GM18867 (cell line): ENCODE data around the gene RFPL1.
"Not testable (repeated sequence)": the region's sequence is repeated elsewhere in the genome, so short reads cannot be mapped to it uniquely, and the experiment has no call there.

Experiments used
- ATAC-seq: cut with Tn5 transposase; IDR thresholded peaks from one replicate; pipeline ENCODE4 v1.9.1; 2021; ENCODE audit warnings: mild to moderate bottlenecking, moderate library complexity; ENCODE audit not compliant: unreplicated experiment

The RFPL1 gene

DNA sequence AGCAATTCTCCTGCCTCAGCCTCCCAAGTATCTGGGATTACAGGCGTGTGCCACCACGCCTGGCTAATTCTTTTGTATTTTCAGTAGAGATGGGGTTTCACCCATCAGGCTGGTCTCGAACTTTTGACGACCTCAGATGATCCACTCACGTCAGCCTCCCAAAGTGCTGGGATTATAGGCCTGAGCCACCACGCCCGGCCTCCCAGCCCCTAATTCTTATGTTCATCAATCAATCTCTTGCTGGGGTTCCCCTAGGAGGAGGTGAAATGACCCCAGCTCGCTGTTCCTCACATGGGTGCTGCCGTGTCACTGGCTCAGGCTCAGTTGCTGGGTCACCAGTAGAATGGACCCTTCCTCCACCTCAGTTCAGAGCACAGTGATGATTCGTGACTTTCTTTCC, at the start of gene RFPL1:
Gene RFPL1, plus strand, starts transcription at position 301 of the 400 bp plus-strand sequence.
- ATAC-seq = not testable (repeated sequence)

DNA sequence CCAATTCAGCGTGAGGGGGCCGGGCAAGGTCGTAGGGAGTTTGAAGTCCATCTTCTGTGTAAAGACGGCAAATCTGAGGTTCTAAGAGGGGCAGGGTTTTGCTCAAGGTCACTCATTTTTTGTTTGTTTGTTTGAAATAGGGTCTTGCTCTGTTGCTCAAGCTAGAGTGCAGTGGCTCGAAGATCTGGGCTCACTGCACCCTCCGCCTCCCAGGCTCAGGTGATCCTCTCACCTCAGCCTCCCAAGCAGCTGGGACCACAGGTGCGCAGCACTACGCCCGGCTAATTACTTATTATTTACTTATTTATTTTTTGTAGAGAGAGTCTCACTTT, 49.7 kb upstream of the RFPL1 start:
- peak; percentile 6 for ATAC-seq

DNA sequence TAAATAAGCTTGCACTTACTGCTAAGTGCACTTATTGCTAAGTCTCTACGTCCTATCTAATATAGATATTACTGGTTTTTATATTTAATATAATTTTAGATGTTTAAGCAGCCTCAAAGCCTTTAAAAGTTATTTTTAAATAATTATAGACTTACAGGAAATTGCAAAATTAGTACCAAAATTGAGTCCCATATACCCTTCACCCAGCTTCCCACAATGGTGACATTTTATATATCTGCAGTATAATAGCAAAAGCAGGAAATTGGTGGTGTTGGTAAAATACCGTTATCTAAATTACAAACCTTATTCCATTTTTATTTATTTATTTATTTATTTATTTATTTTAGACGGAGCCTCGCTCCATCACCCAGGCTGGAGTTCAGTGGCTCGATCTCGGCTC, 48.1 kb upstream of the RFPL1 start:
- no peak for ATAC-seq

DNA sequence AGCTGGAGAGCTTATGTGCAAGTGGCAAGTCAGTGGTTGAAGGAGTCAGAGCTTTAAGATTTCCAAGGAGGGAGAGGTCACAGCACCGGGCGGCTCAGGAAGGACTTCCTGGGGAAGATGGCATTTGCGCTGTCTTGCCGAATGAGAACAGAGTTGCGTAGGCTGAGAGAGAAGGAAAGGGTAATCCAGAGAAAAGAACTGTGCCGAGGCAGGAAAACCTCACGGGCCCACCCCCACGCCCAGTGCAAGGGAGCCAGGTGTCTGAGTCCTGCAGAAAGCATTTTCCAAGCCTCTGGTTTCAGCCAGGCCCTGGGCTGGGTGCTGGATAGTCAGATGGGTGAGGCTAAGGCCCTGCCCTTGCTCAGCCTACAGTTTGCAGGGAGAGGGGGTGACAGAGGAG, 46.8 kb upstream of the RFPL1 start:
- ATAC-seq = no peak

DNA sequence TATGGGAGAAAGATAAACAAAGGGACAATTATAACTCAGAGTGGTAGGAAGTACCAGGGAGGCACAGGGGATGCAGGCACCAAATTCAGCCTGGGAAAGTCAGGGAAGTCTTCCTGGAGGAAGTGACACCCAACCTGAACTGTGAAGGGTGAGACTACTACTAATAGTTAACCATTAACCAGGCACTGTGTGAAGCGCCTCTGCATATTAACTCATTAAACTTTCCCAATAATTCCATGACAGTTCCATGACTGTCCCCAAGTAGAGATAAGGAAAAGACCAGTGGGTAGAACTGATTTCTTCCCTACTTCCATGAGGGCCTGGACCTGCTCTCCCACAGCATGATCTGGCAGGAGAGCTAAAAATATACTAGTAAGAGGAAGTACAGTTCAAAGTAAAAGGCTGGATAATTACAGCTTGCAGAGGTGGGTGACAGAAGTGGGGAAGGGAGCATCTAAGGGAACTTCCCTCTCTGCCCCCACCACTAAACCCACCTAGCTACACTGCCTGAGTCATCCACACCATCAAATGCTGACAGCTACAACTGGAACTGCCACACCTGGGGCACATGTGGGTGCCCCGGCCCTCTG, 45.3 kb upstream of the RFPL1 start:
- ATAC-seq = no peak

DNA sequence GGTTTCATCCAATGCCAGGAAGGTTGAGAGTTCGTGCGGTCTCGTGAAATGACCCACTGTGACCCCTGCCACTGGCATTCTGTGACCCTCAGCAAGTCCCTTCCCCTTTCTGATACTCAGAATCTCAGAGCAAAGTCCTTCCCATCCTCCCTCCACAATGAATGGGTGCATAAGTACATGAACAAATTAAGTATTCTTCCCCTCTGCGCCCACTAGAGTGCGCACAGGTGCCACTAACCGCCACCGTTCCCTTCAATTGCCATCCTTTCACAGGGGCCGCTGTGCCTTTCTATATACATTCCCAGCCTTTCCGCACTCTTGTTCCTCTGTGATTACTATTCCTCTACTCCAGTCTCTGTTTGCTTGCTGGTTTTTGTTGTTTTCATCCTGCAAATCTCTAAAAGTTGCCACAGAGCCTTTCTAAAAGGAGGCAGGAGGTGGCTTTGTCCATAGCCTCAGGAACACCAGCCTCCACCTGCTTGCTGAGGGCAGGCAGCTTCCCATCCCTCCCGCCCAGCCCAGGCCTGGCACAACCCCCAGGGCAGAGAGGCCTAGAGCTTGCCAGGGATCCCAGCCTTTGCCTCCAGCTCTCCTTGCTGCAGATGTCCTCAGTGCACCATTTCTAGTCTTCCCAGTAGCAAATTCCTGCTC, 43.3 kb upstream of the RFPL1 start:
- ATAC-seq = no peak

DNA sequence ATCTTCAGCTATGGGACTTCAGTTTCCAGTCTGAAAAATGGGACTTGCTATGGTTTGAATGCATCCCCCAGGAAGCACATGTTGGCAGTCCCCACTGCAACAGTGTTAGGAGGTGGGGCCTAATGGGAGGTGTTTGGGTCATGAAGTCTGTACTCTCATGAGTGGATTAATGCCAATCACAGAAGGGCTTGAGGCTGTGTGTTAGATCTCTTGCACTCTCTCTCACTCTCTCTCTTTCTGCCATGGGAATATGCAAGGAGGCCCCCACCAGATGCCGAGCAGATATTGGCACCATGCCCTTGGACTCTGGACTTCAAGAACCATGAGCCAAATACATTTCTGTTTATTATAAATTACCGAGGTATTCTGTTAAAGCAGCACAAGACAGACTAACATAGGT, 42.3 kb upstream of the RFPL1 start:
- ATAC-seq = no peak

DNA sequence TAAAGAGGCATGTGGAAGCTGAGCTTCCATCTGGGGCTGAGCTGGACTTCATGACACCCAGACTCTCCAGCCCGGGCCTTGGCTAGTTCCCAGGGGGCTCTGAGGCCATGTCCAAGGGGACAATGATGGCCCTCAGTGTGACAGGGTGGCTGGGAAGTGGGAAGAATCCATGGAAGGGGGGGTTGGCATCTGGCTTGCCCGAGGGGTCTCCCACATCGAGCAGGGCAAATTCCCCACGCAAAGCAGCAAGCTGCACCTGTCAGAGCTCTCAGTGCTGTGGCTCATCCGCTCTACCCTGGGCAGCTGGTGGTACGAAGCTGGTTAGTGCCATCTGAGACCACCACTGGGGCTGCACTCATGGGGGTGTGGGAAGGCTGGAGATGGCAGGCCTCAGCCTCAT, 40.6 kb upstream of the RFPL1 start:
- ATAC-seq = no peak

DNA sequence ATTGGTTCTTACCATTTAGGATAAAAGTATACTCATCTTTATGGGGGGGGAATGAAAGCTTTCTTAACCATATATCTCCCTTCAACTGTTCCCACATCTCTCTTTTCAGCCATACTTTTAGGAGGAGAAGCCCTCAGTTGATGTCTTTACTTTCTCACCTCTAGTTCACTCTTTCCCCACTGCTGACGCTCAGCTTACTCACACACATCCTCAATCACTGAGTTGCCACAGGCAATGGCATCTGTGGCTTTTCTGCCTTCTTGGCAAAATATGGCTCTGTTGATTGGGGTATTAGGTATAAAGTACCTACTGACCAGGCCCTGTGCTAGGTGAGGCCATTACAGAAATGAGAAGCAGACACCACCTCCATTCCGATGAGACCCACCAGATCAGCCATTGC, 37.8 kb upstream of the RFPL1 start:
- no peak for ATAC-seq

DNA sequence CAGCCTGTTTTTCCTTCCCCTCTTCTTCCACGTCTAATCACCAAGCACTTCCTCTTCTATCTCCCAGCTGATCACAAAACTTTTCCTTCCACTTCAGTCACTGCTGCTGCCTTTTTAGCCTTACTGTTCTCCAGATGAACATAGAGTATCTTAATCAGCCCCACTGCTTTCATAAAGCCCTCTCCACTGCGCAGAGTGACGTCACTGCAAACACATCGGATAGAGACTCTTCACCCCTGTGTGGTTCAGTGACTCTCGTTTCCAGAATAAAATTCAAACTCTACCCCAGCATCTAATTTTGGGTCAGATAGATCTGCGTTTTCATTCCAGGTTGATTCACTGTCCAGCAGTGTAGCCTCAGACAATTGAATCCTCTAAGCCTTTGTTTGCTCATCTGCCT, 36.8 kb upstream of the RFPL1 start:
- not testable (repeated sequence) for ATAC-seq

DNA sequence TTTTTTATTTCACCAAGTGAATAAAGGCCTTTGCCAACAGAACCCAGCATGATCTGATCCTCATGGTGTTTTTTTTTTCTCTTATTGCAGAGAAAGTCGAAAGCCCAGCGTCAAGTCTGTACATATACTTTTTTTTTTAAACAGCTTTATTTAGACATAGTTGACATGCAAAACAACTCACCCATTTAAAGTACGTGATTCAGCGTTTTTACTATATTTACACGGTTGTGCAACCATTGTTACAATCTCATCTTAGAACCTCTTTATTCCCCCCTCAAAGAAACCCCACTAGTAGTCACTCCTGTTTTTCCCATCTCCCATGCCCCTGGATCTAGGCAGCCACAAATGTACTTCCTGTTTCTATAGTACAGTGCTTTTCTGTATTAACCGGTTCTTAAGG, 29.4 kb upstream of the RFPL1 start:
- ATAC-seq = no peak

DNA sequence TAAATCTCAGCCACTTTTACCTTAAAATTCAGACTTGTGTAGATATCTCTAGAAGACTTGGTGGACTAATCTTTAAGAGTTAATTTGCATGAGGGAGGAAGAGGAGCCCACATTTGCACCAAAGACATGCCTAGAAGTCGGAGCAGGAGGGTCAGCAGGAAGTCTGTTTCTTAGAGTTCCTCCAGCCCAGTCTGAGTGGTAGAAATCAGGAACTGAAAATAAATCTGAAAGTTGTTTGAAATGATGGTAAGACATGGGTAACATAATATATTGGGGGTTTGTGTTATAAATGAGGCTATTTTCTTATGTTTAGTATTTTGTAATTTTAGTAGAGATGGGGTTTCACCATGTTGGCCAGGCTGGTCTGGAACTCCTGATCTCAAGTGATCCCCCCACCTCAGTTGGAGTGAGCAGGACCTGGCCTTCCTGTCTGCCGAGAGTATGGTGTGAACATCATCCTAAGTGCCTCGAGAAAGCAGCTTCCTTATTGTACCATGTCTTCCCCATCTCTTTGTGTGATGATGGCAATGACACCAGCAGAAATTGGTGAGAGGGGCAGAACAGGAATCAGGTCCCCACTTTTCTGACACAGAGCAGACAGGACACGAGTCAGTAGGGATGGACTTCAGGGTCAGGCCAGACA, 26.7 kb upstream of the RFPL1 start:
- peak; percentile 67 for ATAC-seq

DNA sequence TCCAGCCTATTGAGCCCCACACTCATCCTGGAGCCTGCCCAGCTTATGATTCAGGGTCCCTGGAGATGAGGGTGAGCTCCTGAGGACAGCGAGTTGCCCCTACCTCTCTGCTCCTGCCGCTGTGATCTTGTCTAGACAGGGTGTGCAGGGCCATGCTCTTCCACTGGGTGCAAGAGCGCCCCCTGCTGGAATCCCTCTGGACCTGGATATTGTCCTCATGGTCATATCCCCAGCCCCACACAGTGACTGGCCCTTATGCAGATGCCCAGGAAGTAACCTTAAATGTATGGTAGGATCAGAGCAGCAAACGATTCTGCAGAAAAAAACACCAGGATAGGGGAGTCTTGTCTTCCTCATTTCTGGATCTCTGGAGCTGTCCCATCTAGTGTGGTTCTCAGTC, 25.6 kb upstream of the RFPL1 start:
- not testable (repeated sequence) for ATAC-seq

DNA sequence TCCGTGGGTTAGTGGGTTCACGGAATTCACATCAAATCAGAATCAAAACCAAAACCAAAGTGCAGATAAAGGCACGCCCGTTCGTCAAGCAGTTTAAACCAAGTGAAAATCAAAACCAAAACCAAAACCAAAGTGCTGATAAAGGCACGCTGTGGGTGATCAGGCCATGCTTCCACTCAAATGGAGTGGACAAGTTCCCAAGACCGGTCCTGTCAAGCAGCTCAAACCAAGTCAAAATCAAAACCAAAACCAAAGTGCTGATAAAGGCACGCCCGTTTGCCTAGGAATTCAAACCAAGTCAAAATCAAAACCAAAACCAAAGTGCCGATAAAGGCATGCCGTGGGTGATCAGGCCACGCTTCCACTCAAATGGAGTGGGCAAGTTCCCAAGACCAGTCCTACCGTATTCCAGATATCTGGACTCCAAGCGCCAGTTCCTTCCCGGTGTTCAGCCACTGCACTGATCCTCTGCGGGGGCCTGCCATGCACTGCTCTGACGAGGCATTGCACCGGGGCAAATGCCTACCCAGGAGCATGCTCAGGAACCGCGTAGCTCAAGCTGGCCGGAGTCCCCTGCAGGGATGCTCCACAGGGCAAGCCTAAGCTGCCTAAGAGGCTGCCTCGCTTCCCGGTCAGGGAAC, 23.3 kb upstream of the RFPL1 start:
- ATAC-seq = not testable (repeated sequence)

DNA sequence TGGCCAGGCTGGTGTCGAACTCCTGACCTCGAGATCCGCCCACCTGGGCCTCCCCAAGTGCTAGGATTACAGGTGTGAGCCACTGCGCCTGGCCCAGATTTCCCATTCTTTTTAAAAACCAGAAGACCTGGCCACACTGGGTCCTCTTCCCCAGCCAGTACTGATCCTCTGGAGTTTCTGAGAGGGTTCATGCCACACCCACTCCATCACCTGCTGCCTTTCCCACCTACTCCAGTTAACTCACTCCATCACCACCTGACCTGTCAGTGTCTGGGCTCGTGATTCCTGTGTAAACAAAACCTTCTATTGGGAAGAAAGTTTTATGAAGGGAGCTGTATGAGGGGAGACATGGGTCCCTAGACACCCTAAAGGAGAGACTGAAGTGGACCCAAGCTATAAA, 19.7 kb upstream of the RFPL1 start:
- ATAC-seq = not testable (repeated sequence)

DNA sequence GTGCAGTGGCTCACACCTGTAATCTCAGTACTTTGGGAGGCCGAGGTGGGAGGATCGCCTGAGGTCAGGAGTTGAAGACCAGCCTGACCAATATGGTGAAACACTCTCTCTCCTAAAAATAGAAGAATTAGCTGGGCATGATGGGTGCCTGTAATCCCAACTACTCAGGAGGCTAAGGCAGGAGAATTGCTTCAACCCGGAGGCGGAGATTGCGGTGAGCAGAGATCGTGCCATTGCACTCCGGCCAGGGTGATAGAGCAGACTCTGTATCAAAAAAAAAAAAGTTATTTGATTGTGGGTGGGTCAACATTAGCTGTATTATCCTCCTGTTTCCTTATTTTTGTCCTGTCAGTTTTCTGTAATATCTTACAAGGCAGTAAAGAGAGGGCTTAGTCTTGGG, 11.9 kb upstream of the RFPL1 start:
- no peak for ATAC-seq

DNA sequence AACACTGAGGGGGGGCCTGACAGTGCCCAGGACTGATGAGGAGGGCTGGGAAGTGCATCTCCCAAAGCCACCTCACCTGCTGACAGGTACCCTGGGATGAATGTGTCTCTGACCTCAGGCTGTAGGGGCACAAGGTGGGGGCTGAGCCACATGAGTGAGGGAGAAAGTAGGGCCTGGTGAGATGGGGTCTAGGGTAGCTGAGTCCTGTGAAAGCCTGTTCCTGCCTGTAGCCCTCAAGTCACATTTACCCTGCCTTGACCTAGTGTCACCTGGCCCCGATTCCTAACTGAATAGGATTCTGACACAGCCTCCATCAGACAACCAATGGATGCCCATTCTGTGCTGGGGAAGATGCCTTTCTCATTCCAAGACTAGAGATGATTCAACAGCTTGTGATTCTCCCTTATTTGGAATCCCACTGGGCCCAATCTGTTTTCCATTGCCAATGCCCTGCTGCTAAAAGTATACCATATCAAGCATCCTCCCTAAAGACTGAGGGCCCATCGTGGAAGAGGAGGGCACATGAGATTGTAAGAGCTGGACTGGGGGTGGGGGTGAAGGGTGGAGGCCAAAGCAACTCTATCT, 11.1 kb upstream of the RFPL1 start:
- ATAC-seq = no peak

DNA sequence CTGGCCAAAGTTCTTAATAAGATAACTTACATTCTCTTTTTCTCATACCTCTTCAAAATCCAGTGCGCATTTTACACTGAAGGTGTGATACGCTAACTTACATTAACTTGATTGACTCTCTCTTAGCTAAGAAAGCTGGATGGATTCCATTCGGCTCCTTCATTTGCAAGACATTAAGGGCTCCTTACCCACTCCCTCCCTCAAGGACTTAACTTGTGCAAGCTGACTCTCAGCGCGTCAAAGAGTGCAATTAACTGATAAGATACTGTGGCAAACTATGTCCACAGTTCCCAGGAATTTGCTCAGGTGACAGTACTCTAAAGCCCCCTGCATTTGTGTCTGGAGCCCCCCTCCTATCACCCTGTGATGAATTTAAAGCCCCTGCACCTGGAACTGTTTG, 6.4 kb upstream of the RFPL1 start:
- ATAC-seq = no peak

DNA sequence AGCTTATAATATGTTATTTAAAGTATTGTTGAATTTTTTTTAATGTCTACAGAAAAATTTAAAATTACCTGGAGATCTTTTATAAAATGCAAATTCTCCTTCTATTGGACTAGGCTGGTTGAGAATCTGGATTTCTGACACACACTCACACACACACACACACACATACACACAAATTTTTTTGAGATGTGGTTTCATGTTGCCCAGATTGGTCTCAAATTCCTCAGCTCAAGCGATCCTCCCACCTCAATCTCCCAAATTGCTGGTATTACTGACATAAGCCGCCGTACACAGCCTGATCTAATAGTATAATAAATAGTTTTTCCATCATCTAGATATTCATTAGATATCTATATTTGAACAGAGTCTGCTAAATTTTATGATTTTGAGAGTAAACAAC, 4.5 kb upstream of the RFPL1 start:
- no peak for ATAC-seq

DNA sequence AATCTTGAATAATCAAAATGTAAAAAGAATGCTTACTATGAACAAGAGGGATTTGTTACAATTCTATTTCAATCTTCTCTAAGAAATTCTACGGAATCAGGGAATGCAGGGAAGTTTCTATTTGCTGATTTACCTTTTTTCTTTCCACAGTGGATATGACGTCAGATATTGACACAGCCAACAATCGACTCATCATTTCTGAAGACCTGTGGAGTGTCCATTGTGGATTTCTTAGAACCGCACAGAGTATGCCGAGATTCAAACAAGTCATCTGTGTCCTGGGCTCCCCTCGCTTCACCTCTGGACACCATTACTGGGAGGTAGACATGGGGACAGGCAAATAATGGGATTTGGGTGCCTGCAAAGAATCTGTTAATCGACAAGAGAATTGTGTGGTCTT, 4.1 kb upstream of the RFPL1 start:
- ATAC-seq = no peak

DNA sequence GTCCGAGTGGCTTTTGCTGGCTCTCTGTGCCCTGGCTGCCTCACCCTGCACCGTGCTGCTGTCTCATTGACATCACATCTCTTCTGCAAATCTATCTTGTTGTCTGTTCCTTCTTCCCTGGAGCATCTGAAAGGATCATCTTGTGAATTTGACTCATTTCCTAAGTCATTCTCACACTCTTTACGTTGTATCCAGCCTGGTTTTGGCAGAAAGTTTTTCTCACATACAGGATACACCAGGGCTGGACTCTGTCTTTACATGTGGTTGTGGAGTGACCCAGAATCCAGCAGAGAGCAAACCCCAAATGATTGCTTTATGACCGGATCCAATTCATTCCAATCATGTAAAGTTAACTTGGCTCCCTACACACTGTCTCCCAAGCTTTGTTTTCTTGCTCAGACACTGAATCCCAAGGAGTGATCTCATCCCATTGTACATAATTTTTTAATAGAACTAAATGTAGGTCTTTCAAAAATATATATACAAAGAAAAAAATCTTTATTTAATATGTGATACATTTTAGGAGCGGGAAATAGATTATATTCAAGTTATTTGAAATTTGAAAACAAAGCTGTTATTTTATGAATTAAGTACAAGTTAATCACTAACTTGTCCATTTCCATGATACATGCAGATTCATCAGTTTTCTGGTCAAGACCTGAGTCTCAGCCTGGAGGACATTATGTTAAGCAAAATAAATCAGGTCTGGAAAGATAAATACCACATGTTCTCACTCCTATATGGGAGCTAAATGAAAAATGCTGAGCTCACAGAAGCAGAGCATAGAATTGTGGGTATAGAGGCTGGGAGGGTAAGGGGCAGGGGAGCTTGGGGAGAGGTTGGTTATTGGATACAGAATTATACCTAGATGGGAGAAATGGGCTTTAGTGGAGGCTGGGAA, 2.9 kb upstream of the RFPL1 start:
- no peak for ATAC-seq
